Esophagus squamous epithelium (tissue), 4 donors: ENCODE results near the gene SLC7A14.

ENCODE experiments used
- CTCF ChIP-seq, 6 experiments: fragments of 450-650 bp in 4 of 6; fragments of 200-600 bp in 2 of 6; sonication (generic) in 2 of 6; IDR thresholded peaks; one replicate each; pipeline ENCODE4 v1.5.1; 2016 to 2019; ENCODE audit warnings: antibody characterized with exemption in 6 of 6, mild to moderate bottlenecking in 4 of 6, moderate library complexity in 4 of 6
- POLR2A ChIP-seq, 4 donors: fragments of 450-650 bp; IDR thresholded peaks; one replicate each; pipeline ENCODE4 v1.6.1; 2017; ENCODE audit warnings: antibody characterized with exemption in 4 of 4, mild to moderate bottlenecking in 4 of 4, moderate library complexity in 3 of 4

- TF ChIP-seq CTCF (IDR thresholded peaks at IDR 0.05), result no peak
- TF ChIP-seq POLR2A (IDR thresholded peaks at IDR 0.05), result no peak
Observed at GRCh38 chr3:170523248-170523647, 62.6 kb downstream of the SLC7A14 start.
